ENCODE measurements around the gene CIAO2A. TPM values are rescaled to one million over a fixed set of nuclear protein-coding genes. Genes with fewer than 3 reads are reported as not detected.

CIAO2A gene
- polyA plus RNA-seq, 1 donor from 2014 or later: 156 TPM

DNA sequence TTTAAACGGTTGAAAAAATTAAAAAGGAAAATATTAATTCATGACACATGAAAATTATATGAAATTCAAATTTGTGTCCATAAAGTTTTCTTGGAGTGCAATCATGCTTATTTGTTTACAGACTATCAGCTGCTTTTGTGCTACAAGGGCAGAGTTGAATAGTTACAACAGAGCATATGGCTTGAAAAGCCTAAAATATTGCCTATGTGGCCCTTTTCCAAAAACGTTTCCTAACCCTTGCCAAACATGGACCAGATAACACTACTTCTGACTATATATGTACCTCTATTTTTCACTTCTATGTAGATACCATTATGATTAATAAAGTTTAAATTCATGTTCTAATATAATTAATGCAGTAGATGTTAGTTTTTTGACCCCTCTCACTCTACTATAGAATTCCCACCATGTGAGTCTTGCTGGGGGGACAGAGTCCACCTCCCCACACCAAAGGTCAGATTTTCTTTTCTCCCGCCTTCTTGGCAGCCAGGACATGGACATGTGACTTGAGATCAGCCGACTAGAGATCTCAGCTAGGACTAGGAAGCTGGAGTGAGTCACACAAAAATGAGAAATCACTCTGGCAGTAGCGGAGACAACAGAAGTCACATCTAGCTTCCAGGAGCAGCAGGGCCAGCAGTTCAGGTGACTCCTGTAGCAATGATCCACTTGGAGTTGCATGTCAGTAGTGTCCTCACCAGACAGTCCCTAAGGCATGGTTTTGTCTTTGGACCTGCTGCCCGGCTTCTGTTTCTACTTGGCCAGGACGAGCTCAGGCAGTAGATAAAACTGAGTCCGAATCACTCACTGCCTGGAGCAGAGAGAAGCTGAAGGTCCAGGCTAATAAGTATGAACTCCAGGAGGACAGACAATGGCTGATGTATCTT is 22.4 kb downstream of the CIAO2A start:
- Histone ChIP-seq H2AFZ (ENCODE audit: low read depth, low read length) (no peak overlapping the region), H3K9me3 (ENCODE audit: low read length) (no peaks in the 10 kb centered on the region), H3K36me3 (ENCODE audit: insufficient read depth, low read length) (no peaks in the 10 kb centered on the region), H3K4me2 (ENCODE audit: low read length) (no peak overlapping the region), H3K9ac (ENCODE audit: low read length) (no peak overlapping the region), H4K20me1 (ENCODE audit: insufficient read depth) (no peaks in the 10 kb centered on the region), H3K27ac (ENCODE audit: low read length) (no peak overlapping the region), H3K4me3 (ENCODE audit: low read length) (no peak overlapping the region), H3K27me3 (ENCODE audit: insufficient read depth, low read depth, low read length) (no peaks in the 10 kb centered on the region), H3K9me2 (ENCODE audit: insufficient read depth, low read length) (no peaks in the 10 kb centered on the region), H3K79me2 (replicated peaks; ENCODE audit: insufficient read depth, low read length) (no peaks in the 10 kb centered on the region), H3F3A (ENCODE audit: insufficient read depth, low read length, poor library complexity, severe bottlenecking) (no peaks in the 10 kb centered on the region)
- TF ChIP-seq RAD21 (conservative IDR thresholded peaks at IDR 0.05) (no peak), SMC3 (conservative IDR thresholded peaks at IDR 0.05; ENCODE audit: poor library complexity) (no peak), MXI1 (conservative IDR thresholded peaks at IDR 0.05; ENCODE audit: poor library complexity, severe bottlenecking) (no peak), EP300 (conservative IDR thresholded peaks at IDR 0.05; ENCODE audit: poor library complexity, severe bottlenecking) (no peak)
- TF ChIP-seq, protein P1, sequence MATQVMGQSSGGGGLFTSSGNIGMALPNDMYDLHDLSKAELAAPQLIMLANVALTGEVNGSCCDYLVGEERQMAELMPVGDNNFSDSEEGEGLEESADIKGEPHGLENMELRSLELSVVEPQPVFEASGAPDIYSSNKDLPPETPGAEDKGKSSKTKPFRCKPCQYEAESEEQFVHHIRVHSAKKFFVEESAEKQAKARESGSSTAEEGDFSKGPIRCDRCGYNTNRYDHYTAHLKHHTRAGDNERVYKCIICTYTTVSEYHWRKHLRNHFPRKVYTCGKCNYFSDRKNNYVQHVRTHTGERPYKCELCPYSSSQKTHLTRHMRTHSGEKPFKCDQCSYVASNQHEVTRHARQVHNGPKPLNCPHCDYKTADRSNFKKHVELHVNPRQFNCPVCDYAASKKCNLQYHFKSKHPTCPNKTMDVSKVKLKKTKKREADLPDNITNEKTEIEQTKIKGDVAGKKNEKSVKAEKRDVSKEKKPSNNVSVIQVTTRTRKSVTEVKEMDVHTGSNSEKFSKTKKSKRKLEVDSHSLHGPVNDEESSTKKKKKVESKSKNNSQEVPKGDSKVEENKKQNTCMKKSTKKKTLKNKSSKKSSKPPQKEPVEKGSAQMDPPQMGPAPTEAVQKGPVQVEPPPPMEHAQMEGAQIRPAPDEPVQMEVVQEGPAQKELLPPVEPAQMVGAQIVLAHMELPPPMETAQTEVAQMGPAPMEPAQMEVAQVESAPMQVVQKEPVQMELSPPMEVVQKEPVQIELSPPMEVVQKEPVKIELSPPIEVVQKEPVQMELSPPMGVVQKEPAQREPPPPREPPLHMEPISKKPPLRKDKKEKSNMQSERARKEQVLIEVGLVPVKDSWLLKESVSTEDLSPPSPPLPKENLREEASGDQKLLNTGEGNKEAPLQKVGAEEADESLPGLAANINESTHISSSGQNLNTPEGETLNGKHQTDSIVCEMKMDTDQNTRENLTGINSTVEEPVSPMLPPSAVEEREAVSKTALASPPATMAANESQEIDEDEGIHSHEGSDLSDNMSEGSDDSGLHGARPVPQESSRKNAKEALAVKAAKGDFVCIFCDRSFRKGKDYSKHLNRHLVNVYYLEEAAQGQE (IDR thresholded peaks at IDR 0.05; ENCODE audit: borderline replicate concordance): no peak
- TF ChIP-seq, protein P2, sequence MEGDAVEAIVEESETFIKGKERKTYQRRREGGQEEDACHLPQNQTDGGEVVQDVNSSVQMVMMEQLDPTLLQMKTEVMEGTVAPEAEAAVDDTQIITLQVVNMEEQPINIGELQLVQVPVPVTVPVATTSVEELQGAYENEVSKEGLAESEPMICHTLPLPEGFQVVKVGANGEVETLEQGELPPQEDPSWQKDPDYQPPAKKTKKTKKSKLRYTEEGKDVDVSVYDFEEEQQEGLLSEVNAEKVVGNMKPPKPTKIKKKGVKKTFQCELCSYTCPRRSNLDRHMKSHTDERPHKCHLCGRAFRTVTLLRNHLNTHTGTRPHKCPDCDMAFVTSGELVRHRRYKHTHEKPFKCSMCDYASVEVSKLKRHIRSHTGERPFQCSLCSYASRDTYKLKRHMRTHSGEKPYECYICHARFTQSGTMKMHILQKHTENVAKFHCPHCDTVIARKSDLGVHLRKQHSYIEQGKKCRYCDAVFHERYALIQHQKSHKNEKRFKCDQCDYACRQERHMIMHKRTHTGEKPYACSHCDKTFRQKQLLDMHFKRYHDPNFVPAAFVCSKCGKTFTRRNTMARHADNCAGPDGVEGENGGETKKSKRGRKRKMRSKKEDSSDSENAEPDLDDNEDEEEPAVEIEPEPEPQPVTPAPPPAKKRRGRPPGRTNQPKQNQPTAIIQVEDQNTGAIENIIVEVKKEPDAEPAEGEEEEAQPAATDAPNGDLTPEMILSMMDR (IDR thresholded peaks at IDR 0.05; ENCODE audit: poor library complexity, severe bottlenecking): no peak

DNA sequence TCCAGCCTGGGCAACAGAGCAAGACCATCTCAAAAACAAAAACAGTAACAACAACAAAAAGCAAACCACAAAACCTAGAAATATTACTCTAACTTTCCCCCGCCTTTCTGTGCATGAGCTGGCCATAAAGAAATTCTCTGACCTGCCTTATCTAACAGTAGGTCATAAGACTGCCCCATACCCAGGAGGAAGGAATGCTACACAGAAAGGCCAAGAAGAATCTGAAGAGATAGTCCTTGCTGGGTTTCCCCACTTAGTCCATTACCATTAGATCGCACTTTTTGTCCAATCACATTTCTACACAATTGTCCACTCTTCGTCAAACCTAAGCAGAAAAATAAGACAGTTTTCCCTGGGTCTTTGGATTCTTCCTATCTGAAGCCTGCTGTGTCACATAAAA is 23.5 kb downstream of the CIAO2A start:
- no peak overlapping the region for H3K9ac ChIP-seq (ENCODE audit: low read length)
- H2AFZ ChIP-seq (ENCODE audit: low read depth, low read length): no peak overlapping the region
- H3K9me3 ChIP-seq (ENCODE audit: low read length): no peaks in the 10 kb centered on the region
- H3K79me2 ChIP-seq (replicated peaks; ENCODE audit: insufficient read depth, low read length): no peaks in the 10 kb centered on the region
- no peaks in the 10 kb centered on the region for H3K9me2 ChIP-seq (ENCODE audit: insufficient read depth, low read length)
- no peak overlapping the region for H3K4me3 ChIP-seq (ENCODE audit: low read length)
- H3K4me2 ChIP-seq (ENCODE audit: low read length): no peak overlapping the region
- no peaks in the 10 kb centered on the region for H4K20me1 ChIP-seq (ENCODE audit: insufficient read depth)
- H3K27ac ChIP-seq (ENCODE audit: low read length): no peak overlapping the region
- no peaks in the 10 kb centered on the region for H3K36me3 ChIP-seq (ENCODE audit: insufficient read depth, low read length)
- no peaks in the 10 kb centered on the region for H3F3A ChIP-seq (ENCODE audit: insufficient read depth, low read length, poor library complexity, severe bottlenecking)
- no peak for TF ChIP-seq POLR2AphosphoS5 (IDR thresholded peaks at IDR 0.05)
- no peak for TF ChIP-seq TAF1 (IDR thresholded peaks at IDR 0.05; ENCODE audit: low read depth)
- TF ChIP-seq, protein P1 (IDR thresholded peaks at IDR 0.05; ENCODE audit: borderline replicate concordance): no peak
- TF ChIP-seq, protein P2 (IDR thresholded peaks at IDR 0.05; ENCODE audit: poor library complexity, severe bottlenecking): no peak
- no peaks in the 10 kb centered on the region for H3K27me3 ChIP-seq (ENCODE audit: insufficient read depth, low read depth, low read length)

Data from neural cell (in vitro differentiated cells).